DMS 273 (cell line): ENCODE results near the gene SMPDL3A.

Source experiments
- DNase-seq: peaks from one replicate; lab custom pipeline; 2025; ENCODE audit not compliant: unreplicated experiment; lab: John Stamatoyannopoulos, UW

SMPDL3A gene

GRCh38 chr6:122803171-122803661 lies 14.2 kb downstream of the SMPDL3A start:
- no peak for DNase-seq

DNA sequence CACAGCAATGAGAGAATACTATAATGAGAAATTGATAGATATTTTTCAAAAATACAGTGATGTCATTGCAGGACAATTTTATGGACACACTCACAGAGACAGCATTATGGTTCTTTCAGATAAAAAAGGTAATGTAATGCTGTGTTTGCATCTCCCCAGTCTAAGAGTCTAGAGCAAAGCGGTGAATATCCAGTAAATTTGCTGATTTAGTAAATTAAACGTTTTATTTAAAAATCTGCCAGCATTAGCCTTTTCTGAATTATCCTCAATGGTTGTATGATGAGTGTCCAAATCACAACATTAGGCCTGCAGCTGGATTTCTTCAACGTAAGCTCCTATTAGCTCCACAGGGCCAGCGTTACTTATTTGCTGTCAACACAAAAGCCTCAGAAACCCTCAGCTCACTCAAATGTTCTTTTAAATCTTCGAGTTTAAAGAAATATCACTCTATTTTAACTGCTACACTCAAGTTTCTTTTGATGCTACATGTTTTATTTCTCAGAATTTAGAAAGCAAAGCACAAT lies 16.0 kb downstream of the SMPDL3A start:
- no peak for DNase-seq

DNA sequence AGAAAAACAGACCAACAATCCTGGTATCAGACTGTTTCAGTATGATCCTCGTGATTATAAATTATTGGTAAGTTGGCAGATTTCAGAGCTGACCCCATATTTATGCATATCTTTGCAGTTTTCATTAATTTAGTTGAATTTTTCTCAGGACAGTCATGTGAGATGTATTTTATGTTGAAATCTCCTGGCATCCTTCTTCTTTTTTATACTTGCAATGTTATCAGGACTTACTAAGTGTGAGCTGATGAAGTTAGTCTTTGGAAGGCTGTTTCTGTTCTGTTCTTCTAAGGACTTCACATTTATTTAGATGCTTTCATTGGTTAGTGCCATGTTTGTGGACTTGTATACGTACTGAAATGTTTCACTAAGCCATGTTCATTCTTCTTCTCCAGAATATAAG lies 17.2 kb downstream of the SMPDL3A start:
- DNase-seq: no peak

- no peak for DNase-seq
Observed at GRCh38 chr6:122808121-122808885, 19.2 kb downstream of the SMPDL3A start.

GRCh38 chr6:122809001-122809400 lies 19.9 kb downstream of the SMPDL3A start:
- DNase-seq: no peak

- DNase-seq: no peak
Observed at GRCh38 chr6:122809691-122810090, 20.6 kb downstream of the SMPDL3A start.

DNA sequence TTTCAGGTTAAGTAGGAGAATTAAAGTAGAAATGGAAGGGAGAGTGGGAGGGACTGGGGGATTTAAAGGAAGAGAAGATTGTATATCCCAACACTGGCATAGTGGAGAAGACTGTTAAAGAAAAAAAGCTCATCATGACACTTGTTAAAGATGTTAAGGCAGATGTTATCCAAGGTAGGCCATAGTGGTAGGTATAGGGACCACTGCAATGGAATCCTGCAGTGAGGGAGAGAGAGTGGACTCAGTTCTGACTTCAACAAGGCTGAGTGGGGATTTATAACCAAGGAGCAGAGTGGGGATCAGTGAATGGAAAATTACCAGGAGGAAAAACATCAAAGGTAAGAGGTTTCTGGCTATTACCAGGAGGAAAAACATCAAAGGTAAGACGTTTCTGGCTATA lies 21.1 kb downstream of the SMPDL3A start:
- no peak for DNase-seq

- DNase-seq: no peak
Observed at GRCh38 chr6:122817358-122817757, 28.3 kb downstream of the SMPDL3A start.

GRCh38 chr6:122817766-122818165 lies 28.7 kb downstream of the SMPDL3A start:
- DNase-seq: no peak

- DNase-seq: no peak
Observed at GRCh38 chr6:122818866-122819265, 29.8 kb downstream of the SMPDL3A start.

GRCh38 chr6:122821095-122821494 lies 32.0 kb downstream of the SMPDL3A start:
- no peak for DNase-seq

GRCh38 chr6:122825163-122825562 lies 36.1 kb downstream of the SMPDL3A start:
- no peak for DNase-seq

- no peak for DNase-seq
Observed at GRCh38 chr6:122829456-122829855, 40.4 kb downstream of the SMPDL3A start.

DNA sequence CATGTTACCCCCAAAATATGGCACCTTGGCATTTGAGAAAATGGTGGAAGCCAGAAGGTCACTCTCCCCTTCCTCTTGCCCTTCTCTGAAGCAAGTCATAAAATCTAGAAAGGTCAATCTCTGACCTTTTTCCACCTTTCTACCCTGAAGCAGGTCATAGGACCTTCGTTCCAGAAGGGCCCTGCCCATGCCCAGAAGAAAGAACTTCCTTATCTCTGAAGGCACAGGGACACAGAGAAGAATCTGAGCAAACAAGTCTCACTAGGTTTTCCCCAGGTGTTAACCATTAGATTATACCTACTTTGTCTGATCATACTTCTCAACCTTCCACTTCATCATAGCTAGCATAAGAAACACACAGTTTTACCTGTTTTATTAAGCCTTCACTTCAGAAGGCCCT lies 42.5 kb downstream of the SMPDL3A start:
- no peak for DNase-seq

DNA sequence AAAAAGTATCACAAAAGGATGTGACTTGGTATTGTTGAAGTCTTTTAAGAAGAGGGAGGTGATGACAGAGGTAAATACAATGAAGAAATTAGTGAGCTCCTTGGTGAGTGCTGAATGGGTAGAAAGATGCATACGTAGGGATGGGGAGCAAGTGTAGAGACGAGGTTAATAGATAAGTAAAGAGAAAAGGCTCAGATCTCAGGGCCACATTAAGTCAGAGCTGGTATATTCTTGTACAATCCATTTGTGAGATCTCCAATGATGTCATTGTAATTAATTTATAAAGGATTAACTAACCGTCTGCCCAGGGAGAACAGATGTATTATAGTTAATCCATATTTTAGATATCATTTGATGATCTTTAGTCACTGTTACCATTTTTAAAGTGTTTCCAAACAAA lies 43.4 kb downstream of the SMPDL3A start:
- DNase-seq: no peak

- DNase-seq: no peak
Observed at GRCh38 chr6:122833021-122833491, 44.0 kb downstream of the SMPDL3A start.

DNA sequence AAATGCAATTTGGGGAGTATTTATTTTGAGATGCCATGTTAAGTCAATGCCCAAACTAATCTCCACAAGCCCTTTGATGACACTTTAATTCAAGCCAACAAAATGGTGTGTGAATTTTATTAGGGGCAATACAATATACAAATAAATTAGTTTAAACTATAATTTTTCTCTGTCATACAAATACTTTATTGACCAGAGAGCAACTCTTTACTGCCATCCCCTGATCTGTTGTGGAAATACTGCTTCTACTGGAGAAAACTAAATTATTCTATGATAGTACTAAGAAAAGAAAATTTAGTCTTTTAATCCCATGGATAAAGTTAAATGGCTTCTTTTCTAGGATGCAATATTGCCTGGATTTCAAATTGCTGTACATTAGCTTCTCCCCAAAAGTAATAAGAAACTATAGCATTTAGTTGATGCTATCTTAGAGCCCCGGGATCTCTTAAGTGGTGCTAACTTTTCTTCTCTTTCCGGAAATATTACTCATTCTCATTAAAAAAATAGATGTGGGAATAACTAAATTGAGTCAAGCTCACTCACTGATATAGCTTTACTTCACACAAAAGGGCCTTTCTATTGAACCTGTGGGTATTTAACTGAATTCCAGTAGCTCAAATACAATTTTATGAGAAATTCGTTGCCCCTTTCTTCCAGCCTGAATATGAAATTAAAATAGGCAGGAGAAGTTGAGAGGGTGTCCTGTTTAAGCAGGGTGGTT lies 49.2 kb downstream of the SMPDL3A start:
- peak; percentile 2 for DNase-seq

- peak; percentile 76 for DNase-seq
Observed at GRCh38 chr6:122839472-122839871, 50.4 kb downstream of the SMPDL3A start.

DNA sequence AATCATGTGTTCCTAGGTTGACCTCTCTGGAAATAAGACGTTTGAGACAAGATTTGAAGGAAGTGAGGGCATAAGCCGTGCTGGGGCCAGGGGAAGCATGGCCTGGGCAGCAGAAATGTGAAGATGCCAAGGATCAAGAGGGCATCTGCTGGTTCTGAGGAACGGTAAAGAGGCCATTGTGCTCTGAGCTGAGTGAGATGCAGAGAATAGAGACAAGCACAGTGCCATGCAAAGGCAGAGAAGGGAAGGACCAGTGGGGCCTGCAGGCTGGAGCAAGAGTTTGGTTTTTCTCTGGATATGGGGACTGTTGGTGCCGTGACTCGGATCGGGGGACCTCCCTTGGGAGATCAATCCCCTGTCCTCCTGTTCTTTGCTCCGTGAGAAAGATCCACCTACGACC lies 50.8 kb downstream of the SMPDL3A start:
- no peak for DNase-seq

- no peak for DNase-seq
Observed at GRCh38 chr6:122845464-122845863, 56.4 kb downstream of the SMPDL3A start.

- DNase-seq: no peak
Observed at GRCh38 chr6:122845916-122846612, 57.0 kb downstream of the SMPDL3A start.
